Measurements from ENCODE around the gene FZD4. TPM values are rescaled to one million over a fixed set of nuclear protein-coding genes. Genes with fewer than 3 reads are reported as not detected.

FZD4 gene
- total RNA-seq, 1 experiment from 2014 or later: 4.5 TPM

DNA sequence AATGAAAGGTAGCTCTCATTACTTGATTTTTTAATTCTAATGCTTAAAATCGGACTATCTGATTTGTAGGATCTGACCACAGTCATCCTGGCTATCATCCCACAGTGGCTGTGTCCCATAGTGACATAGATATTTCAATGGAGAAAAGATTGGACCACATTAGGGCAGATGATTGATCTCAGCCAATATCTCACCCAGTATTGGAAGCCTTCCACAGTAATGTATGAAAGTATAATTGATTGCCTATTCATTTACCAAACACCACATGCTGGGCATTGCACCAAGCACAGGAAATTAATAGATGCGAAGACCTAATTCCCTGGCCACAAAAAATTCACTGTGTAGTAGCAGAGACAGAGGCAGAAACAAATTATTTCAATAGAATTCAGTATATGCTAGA is 37.6 kb downstream of the FZD4 start:
- no peaks in the 10 kb centered on the region for H4K20me1 ChIP-seq (ENCODE audit: control insufficient read depth, insufficient read depth, insufficient read length)
- H3T11ph ChIP-seq (ENCODE audit: low read length): no peak overlapping the region
- no peak overlapping the region for H2AFZ ChIP-seq (ENCODE audit: low read length)
- no peak for DNase-seq
- no peak overlapping the region for H3K18ac ChIP-seq (ENCODE audit: insufficient read length, low read depth, low read length)
- H3K56ac ChIP-seq (ENCODE audit: insufficient read length, low read depth, low read length): no peak overlapping the region
- no peaks in the 10 kb centered on the region for H3K79me2 ChIP-seq (ENCODE audit: insufficient read depth, low read length)
- no peaks in the 10 kb centered on the region for H3K23me2 ChIP-seq (ENCODE audit: insufficient read length, low read depth, low read length, poor library complexity, severe bottlenecking)
- no peak overlapping the region for H4K91ac ChIP-seq (ENCODE audit: insufficient read length, low read depth, low read length)
- H3K27ac ChIP-seq (ENCODE audit: insufficient read length, low read depth, low read length): no peak overlapping the region
- peaks cover 6% of the 10 kb centered on the region for H3K4me1 ChIP-seq (ENCODE audit: insufficient read depth, low read length)
- H3K14ac ChIP-seq (ENCODE audit: insufficient read depth, low read length): no peak overlapping the region
- H4K8ac ChIP-seq (replicated peaks; ENCODE audit: insufficient read length, low read depth, low read length): no peak overlapping the region
- WGBS (ENCODE audit: extremely low coverage, insufficient read length, low lambda C conversion rate): no CpG with 5 or more reads among the region's 2 CpGs
- H2BK20ac ChIP-seq (ENCODE audit: low read depth, low read length, poor library complexity, severe bottlenecking): no peak overlapping the region
- H3K27me3 Mint-ChIP-seq (ENCODE audit: low read depth): no peaks in the 10 kb centered on the region
- peaks cover 10 to 14% of the 10 kb centered on the region in 2 experiments for H3K4me1 Mint-ChIP-seq
- no peaks in the 10 kb centered on the region for H3K9me3 ChIP-seq (ENCODE audit: control insufficient read depth, low read depth, low read length)
- H3K27ac Mint-ChIP-seq: no peak overlapping the region
- H3K4ac ChIP-seq (ENCODE audit: low read depth, low read length): no peak overlapping the region
- H3K27me3 ChIP-seq (ENCODE audit: insufficient read depth, low read length): no peaks in the 10 kb centered on the region
- H3K79me1 ChIP-seq (ENCODE audit: insufficient read depth, low read depth, low read length, poor library complexity, severe bottlenecking): no peaks in the 10 kb centered on the region
- no peak overlapping the region for H2BK15ac ChIP-seq (ENCODE audit: low read depth, low read length)
- H3K23ac ChIP-seq (ENCODE audit: insufficient read length, low read depth, low read length): no peak overlapping the region
- no peak overlapping the region for H2BK12ac ChIP-seq (ENCODE audit: insufficient read length, low read depth, low read length)
- no peak overlapping the region for H3K4me2 ChIP-seq (ENCODE audit: insufficient read depth, insufficient read length, low read length)
- H4K5ac ChIP-seq (ENCODE audit: insufficient read length, low read depth, low read length): no peak overlapping the region
- no peak overlapping the region for H2BK120ac ChIP-seq (ENCODE audit: low read depth, low read length, poor library complexity, severe bottlenecking)
- no peak overlapping the region for H2BK5ac ChIP-seq (ENCODE audit: insufficient read length, low read length)
- no peak overlapping the region for H3K9ac ChIP-seq (ENCODE audit: extremely low read depth, insufficient read length, low read length)
- TF ChIP-seq, protein P1, sequence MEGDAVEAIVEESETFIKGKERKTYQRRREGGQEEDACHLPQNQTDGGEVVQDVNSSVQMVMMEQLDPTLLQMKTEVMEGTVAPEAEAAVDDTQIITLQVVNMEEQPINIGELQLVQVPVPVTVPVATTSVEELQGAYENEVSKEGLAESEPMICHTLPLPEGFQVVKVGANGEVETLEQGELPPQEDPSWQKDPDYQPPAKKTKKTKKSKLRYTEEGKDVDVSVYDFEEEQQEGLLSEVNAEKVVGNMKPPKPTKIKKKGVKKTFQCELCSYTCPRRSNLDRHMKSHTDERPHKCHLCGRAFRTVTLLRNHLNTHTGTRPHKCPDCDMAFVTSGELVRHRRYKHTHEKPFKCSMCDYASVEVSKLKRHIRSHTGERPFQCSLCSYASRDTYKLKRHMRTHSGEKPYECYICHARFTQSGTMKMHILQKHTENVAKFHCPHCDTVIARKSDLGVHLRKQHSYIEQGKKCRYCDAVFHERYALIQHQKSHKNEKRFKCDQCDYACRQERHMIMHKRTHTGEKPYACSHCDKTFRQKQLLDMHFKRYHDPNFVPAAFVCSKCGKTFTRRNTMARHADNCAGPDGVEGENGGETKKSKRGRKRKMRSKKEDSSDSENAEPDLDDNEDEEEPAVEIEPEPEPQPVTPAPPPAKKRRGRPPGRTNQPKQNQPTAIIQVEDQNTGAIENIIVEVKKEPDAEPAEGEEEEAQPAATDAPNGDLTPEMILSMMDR (conservative IDR thresholded peaks at IDR 0.05): no peak
- H3K9me3 Mint-ChIP-seq: no peaks in the 10 kb centered on the region
- H2AK5ac ChIP-seq (ENCODE audit: insufficient read length, low read length): no peak overlapping the region
- no peak overlapping the region for H3K4me3 Mint-ChIP-seq
- H3K36me3 Mint-ChIP-seq (ENCODE audit: insufficient read depth in 1 of 3, low read depth in 3 of 3): peaks cover 0 to under 1% (median 0%) of the 10 kb centered on the region in 3 experiments; a peak in 1 of 7 replicates
